ENCODE data around the gene ANO5. TPM values are rescaled to one million over a fixed set of nuclear protein-coding genes. Genes with fewer than 3 reads are reported as not detected.

Gene ANO5
- total RNA-seq, 4 donors from 2014 or later, result 3.5 to 14.5 (median 4.8) TPM

DNA sequence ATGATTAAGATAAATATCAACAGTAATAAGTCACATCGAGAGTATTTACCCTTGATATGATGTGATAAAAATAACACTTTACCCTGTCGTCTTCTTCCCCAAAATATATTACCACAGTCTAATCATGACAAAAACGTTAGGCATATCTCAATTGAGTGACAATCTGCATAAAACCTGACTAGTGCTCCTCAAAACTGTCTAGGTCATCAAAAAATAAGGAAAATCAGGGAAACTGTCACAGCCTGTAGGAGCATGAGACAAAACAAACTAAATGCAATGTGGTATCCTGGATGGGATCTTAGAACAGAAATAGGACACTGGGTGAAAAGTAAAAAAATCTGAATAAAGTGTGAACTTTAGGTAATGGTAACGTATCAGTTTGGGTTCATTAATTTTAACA, 19.4 kb upstream of the ANO5 start:
- H3K36me3 ChIP-seq, result no peaks in the 10 kb centered on the region
- DNase-seq, result no peak
- TF ChIP-seq, protein P1, sequence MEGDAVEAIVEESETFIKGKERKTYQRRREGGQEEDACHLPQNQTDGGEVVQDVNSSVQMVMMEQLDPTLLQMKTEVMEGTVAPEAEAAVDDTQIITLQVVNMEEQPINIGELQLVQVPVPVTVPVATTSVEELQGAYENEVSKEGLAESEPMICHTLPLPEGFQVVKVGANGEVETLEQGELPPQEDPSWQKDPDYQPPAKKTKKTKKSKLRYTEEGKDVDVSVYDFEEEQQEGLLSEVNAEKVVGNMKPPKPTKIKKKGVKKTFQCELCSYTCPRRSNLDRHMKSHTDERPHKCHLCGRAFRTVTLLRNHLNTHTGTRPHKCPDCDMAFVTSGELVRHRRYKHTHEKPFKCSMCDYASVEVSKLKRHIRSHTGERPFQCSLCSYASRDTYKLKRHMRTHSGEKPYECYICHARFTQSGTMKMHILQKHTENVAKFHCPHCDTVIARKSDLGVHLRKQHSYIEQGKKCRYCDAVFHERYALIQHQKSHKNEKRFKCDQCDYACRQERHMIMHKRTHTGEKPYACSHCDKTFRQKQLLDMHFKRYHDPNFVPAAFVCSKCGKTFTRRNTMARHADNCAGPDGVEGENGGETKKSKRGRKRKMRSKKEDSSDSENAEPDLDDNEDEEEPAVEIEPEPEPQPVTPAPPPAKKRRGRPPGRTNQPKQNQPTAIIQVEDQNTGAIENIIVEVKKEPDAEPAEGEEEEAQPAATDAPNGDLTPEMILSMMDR (IDR thresholded peaks at IDR 0.05), result no peak
- no peak for TF ChIP-seq POLR2A (IDR thresholded peaks at IDR 0.05)
- intact Hi-C loops (cut with DNase I; ENCODE audit: low total_unique reads), result no loop called here
- no peak overlapping the region for H3K4me3 ChIP-seq
- H3K27me3 ChIP-seq, result no peaks in the 10 kb centered on the region
- no peaks in the 10 kb centered on the region for H3K4me1 ChIP-seq
- no peak overlapping the region for H3K27ac ChIP-seq
- no peaks in the 10 kb centered on the region for H3K9me3 ChIP-seq

DNA sequence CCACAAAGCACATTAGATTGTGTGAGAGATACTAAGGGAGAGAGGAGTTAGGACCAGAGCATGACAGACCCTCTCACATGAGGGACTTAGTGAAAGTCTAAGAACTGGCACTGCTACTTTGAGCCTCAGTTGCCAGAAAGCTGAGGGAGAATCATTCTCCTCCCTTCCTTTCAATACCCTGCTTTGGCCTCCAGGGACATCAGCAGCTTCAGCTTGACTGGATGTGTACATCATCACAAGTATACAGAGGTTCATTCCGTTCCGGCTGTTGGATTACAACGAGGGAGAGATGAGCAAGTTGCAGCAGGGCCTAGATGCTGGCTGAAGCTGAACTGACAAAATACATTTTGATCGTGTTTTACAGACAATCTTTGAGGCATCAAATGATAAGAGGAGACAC, 15.7 kb upstream of the ANO5 start:
- no peaks in the 10 kb centered on the region for H3K27me3 ChIP-seq
- H3K36me3 ChIP-seq, result no peaks in the 10 kb centered on the region
- no peak for DNase-seq
- no peaks in the 10 kb centered on the region for H3K9me3 ChIP-seq
- H3K27ac ChIP-seq, result no peak overlapping the region
- intact Hi-C loops (cut with DNase I; ENCODE audit: low total_unique reads), result no loop called here
- H3K4me1 ChIP-seq, result no peaks in the 10 kb centered on the region
- TF ChIP-seq, protein P1 (IDR thresholded peaks at IDR 0.05), result no peak
- no peak for TF ChIP-seq POLR2A (IDR thresholded peaks at IDR 0.05)
- no peak overlapping the region for H3K4me3 ChIP-seq

DNA sequence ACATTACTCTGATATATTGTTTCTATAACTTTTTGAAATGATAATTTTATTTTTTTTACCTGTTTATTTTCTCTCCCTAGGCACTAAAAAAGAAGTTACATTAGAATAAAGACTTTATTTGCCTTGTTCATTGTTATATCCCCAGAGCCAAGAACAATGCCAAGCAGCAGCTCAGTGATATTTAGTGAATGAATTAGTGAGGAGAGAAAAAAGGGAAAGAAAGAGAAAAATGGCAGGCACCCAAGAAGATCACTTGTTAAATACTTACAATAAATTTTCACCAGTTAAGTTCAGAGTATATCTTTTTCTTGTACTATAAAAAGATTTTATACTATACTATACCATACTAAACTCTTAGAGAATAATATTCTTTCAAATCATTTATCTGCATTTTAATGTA, 13.3 kb upstream of the ANO5 start:
- no peak for TF ChIP-seq POLR2A (IDR thresholded peaks at IDR 0.05)
- TF ChIP-seq, protein P1 (IDR thresholded peaks at IDR 0.05), result no peak
- DNase-seq, result no peak
- H3K27me3 ChIP-seq, result no peaks in the 10 kb centered on the region
- no peaks in the 10 kb centered on the region for H3K4me1 ChIP-seq
- no peak overlapping the region for H3K4me3 ChIP-seq
- H3K9me3 ChIP-seq, result no peaks in the 10 kb centered on the region
- H3K36me3 ChIP-seq, result no peaks in the 10 kb centered on the region
- intact Hi-C loops (cut with DNase I; ENCODE audit: low total_unique reads), result no loop called here
- H3K27ac ChIP-seq, result no peak overlapping the region

DNA sequence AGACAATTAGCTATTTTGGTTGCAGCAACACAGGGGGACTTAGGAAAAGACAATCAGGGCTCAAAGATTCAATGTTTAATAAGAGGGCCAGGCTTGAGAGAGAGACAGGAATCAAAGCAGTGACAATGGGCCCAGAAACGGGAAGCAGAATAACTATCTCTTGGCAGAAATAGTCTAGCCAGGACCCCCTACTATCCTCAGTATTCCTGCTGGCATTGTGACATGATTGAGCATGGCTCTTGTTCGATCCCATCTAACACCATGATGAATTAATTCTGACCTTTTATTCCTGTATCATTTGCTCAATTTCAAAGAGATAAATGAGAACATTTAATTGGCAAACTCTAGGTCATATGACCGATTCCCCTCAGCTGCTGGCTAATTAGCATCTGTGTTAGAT, 12.8 kb upstream of the ANO5 start:
- no peaks in the 10 kb centered on the region for H3K27me3 ChIP-seq
- no peak for DNase-seq
- no peak overlapping the region for H3K4me3 ChIP-seq
- intact Hi-C loops (cut with DNase I; ENCODE audit: low total_unique reads), result no loop called here
- no peaks in the 10 kb centered on the region for H3K4me1 ChIP-seq
- TF ChIP-seq, protein P1 (IDR thresholded peaks at IDR 0.05), result no peak
- no peak for TF ChIP-seq POLR2A (IDR thresholded peaks at IDR 0.05)
- no peak overlapping the region for H3K27ac ChIP-seq
- no peaks in the 10 kb centered on the region for H3K36me3 ChIP-seq
- H3K9me3 ChIP-seq, result no peaks in the 10 kb centered on the region

DNA sequence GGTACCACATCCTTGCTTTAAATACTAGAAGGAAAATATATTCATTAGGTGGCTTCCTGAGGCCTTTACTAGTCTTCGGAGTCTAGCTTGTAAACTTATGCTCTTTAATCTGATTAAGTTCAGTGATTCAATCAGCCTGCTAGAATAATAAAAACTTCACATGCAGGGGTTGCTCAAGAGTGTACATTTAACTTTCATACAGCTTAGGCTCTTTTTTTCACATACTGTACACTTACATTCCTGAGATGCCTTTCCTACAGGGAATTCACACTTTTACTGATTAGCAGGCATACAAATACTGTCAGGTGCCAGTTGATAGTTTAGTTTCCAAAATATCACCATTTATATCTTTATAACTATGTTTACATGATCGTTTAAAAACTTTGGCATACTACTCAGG, 3.2 kb upstream of the ANO5 start:
- Histone ChIP-seq H3K9me3 (no peaks in the 10 kb centered on the region), H3K27me3 (no peaks in the 10 kb centered on the region), H3K27ac (no peak overlapping the region), H3K4me1 (no peaks in the 10 kb centered on the region), H3K4me3 (no peak overlapping the region), H3K36me3 (no peaks in the 10 kb centered on the region)
- intact Hi-C loops (cut with DNase I; ENCODE audit: low total_unique reads), result no loop called here
- TF ChIP-seq POLR2A (IDR thresholded peaks at IDR 0.05), result no peak
- TF ChIP-seq, protein P1 (IDR thresholded peaks at IDR 0.05), result no peak
- no peak for DNase-seq
